Fibroblast of mammary gland (primary cell): Measurements from ENCODE around the gene XNDC1N.
A peak's percentile ranks its signal among the peaks of the same experiment; 100 is the strongest.

Source experiments
- DNase-seq: peaks from one replicate; pipeline ENCODE4 v3.0.0-alpha.2; 2010; ENCODE audit warnings: low read depth
- H3K4me3 ChIP-seq: 2 replicates; pipeline ENCODE4 v1.5.1; 2011; ENCODE audit warnings: low read depth, mild to moderate bottlenecking, low read length, moderate library complexity; ENCODE audit not compliant: control insufficient read depth
- CTCF ChIP-seq: conservative IDR thresholded peaks from 2 replicates; pipeline ENCODE4 v1.5.1; 2011; ENCODE audit warnings: low read depth, low read length, inconsistent platforms; ENCODE audit not compliant: control insufficient read depth, insufficient read depth

Gene XNDC1N

GRCh38 chr11:71947498-71947897 lies 19.1 kb upstream of the XNDC1N start:
- no peak for DNase-seq
- no peak overlapping the region for H3K4me3 ChIP-seq
- TF ChIP-seq CTCF = no peak

GRCh38 chr11:71946144-71946571 lies 17.8 kb upstream of the XNDC1N start:
- no peak for TF ChIP-seq CTCF
- DNase-seq = peak; percentile 24
- H3K4me3 ChIP-seq = no peak overlapping the region

DNA sequence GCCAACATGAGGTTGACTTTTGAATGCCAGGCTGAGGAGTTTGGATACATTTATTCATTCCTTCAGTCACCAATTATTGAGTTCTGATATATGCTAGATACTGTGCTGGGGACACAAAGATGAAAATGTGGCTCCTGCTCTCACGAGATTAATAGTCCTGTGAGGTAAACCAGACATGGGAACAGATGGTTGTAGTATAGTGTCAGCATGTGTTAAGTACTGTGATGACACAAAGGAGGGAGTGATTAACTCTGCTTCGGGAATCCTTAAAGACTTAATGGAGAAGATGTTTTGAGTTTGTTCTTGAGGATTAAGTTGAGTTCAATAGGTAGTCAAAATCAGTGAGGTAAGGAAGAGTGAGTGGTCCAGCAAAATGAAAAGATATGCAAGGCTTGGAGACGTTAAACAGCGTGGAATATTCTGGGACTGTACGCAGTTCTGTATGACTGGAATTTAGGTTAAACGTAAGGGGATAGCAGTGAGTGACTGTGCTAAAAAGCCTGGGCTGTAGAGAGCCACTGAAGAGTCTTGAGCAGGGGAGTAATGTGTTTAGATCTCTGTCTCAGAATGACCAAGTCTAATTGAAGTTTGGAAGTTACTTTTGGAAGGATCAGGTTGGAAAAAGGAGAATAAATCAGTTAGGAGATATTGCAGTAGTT lies 12.3 kb upstream of the XNDC1N start:
- TF ChIP-seq CTCF = no peak
- DNase-seq = peak; percentile 23
- H3K4me3 ChIP-seq = no peak overlapping the region

DNA sequence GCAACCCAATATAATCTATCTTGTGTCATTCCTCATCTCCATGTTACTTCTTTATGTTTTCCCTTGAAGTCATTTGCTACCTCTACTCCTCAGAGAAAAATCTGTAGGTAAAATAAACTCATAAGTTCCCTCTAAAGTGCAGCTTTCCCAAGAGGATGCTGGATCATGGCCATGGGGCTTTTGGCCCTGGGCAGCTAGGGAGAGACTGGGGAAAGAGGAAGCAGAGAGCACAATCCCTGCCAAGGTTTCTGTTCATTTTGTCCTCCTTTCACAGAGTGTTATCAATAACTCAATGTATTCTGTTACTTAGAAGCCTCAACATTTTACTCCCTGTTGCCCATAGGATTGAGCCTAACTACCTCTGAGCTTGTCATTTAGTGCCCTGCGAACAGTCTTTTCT lies 9.4 kb upstream of the XNDC1N start:
- H3K4me3 ChIP-seq = no peak overlapping the region
- DNase-seq = no peak
- no peak for TF ChIP-seq CTCF

- no peak for TF ChIP-seq CTCF
- peak; percentile 49 for DNase-seq
- no peak overlapping the region for H3K4me3 ChIP-seq
Observed at GRCh38 chr11:71936825-71937224, 8.4 kb upstream of the XNDC1N start.

GRCh38 chr11:71935338-71935925 lies 7.0 kb upstream of the XNDC1N start:
- no peak overlapping the region for H3K4me3 ChIP-seq

More at GRCh38 chr11:71935338-71935925, 7.0 kb upstream of the XNDC1N start:
- no peak for DNase-seq
- no peak for TF ChIP-seq CTCF
